ENCODE data around the gene TNS1. TPM values are rescaled to one million over a fixed set of nuclear protein-coding genes. Genes with fewer than 3 reads are reported as not detected.

The TNS1 gene
- total and polyA plus RNA-seq, 9 of the 15 experiments (the other 6 are each of a cell fraction or from before 2014, with no cell fraction given), result 0.13 to 2.7 (median 0.77) TPM

DNA sequence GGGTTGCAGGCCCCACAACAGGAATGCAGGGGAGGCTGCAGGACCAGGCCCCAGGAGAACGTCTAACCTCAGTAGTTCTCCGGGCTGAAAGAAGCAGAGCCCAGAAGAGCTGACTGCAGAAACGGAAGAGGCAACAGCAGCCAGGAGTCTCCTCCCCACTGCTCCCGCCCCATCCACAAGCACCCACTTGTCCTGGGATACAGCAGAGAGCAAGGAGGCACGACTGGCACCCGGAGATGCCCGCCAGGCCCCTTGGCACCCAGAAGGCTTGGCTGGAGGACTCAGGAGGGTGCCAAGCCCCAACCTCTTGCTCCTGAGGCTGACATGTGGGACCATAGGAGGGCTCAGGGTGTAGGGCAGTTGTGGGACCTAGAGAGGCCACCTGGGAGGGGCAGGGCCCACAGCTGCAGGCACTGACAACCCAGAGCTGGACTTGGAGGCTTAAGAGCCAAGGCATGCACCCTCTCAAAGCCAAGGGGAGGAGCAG lies 29.0 kb upstream of the TNS1 start:
- H3K36me3 ChIP-seq (ENCODE audit: control insufficient read depth, insufficient read depth, low read length), result no peaks in the 10 kb centered on the region
- no peak overlapping the region for H3K4me3 ChIP-seq
- no peak overlapping the region for H3K4me2 ChIP-seq (ENCODE audit: insufficient read depth, low read length)
- no peaks in the 10 kb centered on the region for H3K9me1 ChIP-seq (ENCODE audit: control insufficient read depth, insufficient read depth, low read length)
- ATAC-seq, result no peak
- H3K9ac ChIP-seq (ENCODE audit: insufficient read depth in 1 of 2, low read depth in 2 of 2, low read length in 2 of 2), result no peak overlapping the region
- no TSS peak for BruUV-seq (replicated peaks)
- intact Hi-C loops (cut with micrococcal nuclease), result loop anchor here (5.0 kb wide), 1 partner anchor 35 kb away; no protein-coding TSS in a partner anchor
- H3K27ac ChIP-seq (ENCODE audit: extremely low read depth, low read depth, low read length), result no peak overlapping the region
- H4K20me1 ChIP-seq (replicated peaks; ENCODE audit: control insufficient read depth, insufficient read depth, low read length), result no peaks in the 10 kb centered on the region
- WGBS (ENCODE audit: insufficient coverage, low coverage, missing lambda C conversion rate), result 0% methylated on average over 2 of the region's 7 CpGs
- no peak for DNase-seq (ENCODE audit: extremely low read depth in 1 of 4, low spot score in 3 of 4)
- in situ Hi-C loops (cut with MboI), result no loop called here
- H3K4me1 ChIP-seq (replicated peaks in 1 of 2; ENCODE audit: control insufficient read depth in 2 of 2, insufficient read depth in 2 of 2, low read length in 2 of 2), result peaks cover 0 to 4% of the 10 kb centered on the region in 2 experiments; a peak in 1 of 5 replicates
- peaks cover 0 to 30% of the 10 kb centered on the region in 2 experiments; a peak in 1 of 5 replicates for H3K27me3 ChIP-seq (ENCODE audit: control insufficient read depth in 2 of 2, insufficient read depth in 2 of 2, low read length in 2 of 2)
- no peaks in the 10 kb centered on the region for H3K9me3 ChIP-seq (replicated peaks; ENCODE audit: control insufficient read depth, insufficient read depth, low read depth, low read length)
- TF ChIP-seq MECOM (CRISPR knock-in tag; IDR thresholded peaks at IDR 0.05) (no peak), NONO (IDR thresholded peaks at IDR 0.05; ENCODE audit: low read depth in 2 of 2, low read length in 1 of 2) (no peak), NCOA6 (IDR thresholded peaks at IDR 0.05) (no peak), MAZ (CRISPR knock-in tag; conservative IDR thresholded peaks at IDR 0.05 in 1 of 2, IDR thresholded peaks at IDR 0.05 in 1 of 2) (no peak), PPARD (CRISPR knock-in tag; IDR thresholded peaks at IDR 0.05) (no peak), ZNF778 (CRISPR knock-in tag; IDR thresholded peaks at IDR 0.05) (no peak), ZNF584 (CRISPR knock-in tag; IDR thresholded peaks at IDR 0.05; ENCODE audit: low read depth) (no peak)
- TF ChIP-seq, protein P1, sequence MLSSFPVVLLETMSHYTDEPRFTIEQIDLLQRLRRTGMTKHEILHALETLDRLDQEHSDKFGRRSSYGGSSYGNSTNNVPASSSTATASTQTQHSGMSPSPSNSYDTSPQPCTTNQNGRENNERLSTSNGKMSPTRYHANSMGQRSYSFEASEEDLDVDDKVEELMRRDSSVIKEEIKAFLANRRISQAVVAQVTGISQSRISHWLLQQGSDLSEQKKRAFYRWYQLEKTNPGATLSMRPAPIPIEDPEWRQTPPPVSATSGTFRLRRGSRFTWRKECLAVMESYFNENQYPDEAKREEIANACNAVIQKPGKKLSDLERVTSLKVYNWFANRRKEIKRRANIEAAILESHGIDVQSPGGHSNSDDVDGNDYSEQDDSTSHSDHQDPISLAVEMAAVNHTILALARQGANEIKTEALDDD (IDR thresholded peaks at IDR 0.05), result no peak
- TF ChIP-seq, protein P2, sequence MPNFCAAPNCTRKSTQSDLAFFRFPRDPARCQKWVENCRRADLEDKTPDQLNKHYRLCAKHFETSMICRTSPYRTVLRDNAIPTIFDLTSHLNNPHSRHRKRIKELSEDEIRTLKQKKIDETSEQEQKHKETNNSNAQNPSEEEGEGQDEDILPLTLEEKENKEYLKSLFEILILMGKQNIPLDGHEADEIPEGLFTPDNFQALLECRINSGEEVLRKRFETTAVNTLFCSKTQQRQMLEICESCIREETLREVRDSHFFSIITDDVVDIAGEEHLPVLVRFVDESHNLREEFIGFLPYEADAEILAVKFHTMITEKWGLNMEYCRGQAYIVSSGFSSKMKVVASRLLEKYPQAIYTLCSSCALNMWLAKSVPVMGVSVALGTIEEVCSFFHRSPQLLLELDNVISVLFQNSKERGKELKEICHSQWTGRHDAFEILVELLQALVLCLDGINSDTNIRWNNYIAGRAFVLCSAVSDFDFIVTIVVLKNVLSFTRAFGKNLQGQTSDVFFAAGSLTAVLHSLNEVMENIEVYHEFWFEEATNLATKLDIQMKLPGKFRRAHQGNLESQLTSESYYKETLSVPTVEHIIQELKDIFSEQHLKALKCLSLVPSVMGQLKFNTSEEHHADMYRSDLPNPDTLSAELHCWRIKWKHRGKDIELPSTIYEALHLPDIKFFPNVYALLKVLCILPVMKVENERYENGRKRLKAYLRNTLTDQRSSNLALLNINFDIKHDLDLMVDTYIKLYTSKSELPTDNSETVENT (CRISPR knock-in tag; IDR thresholded peaks at IDR 0.05), result no peak
- no peak for FAIRE-seq
- H3K79me2 ChIP-seq (ENCODE audit: control insufficient read depth, insufficient read depth, low read length), result no peaks in the 10 kb centered on the region
- ChIA-PET CTCF (ENCODE audit: low intra/inter-chr PET ratio) (no interaction called here), POLR2A (no interaction called here)
- no peak overlapping the region for H2AFZ ChIP-seq (ENCODE audit: low read depth, low read length)

All from K562 (cell line).